ES-I3 (cell line): ENCODE data around the gene CCZ1B.
A peak's percentile ranks its signal among the peaks of the same experiment; 100 is the strongest.
"Not testable (repeated sequence)": the region's sequence is repeated elsewhere in the genome, so short reads cannot be mapped to it uniquely, and the experiment has no call there.

Experiments used
- H3K36me3 ChIP-seq: 2 replicates; pipeline ENCODE4 v1.6.1; 2013; ENCODE audit warnings: mild to moderate bottlenecking, low read length, control low read depth, moderate library complexity; ENCODE audit not compliant: insufficient read depth
- H3K4me1 ChIP-seq: 2 replicates; pipeline ENCODE4 v1.6.1; 2013; ENCODE audit warnings: mild to moderate bottlenecking, control low read depth, low read length; ENCODE audit not compliant: insufficient read depth
- H3K9ac ChIP-seq: 2 replicates; pipeline ENCODE4 v1.6.1; 2013; ENCODE audit warnings: low read depth, mild to moderate bottlenecking, low read length, moderate library complexity
- H3K9me3 ChIP-seq: 2 replicates; pipeline ENCODE4 v1.6.1; 2013; ENCODE audit warnings: mild to moderate bottlenecking, low read length, moderate library complexity; ENCODE audit not compliant: control insufficient read depth, insufficient read depth

CCZ1B gene

GRCh38 chr7:6826151-6826550 is at the start of gene CCZ1B:
TSS of gene CCZ1B (minus strand) at chr7:6826275. CDS start at chr7:6826197, 78 bp downstream.
- H3K4me1 ChIP-seq, H3K36me3 ChIP-seq, H3K9me3 ChIP-seq: not testable (repeated sequence)
- peak within 1 kb of the TSS; percentile 49; the same call in 1 of the 2 replicates for H3K9ac ChIP-seq

- not testable (repeated sequence) for H3K9me3 ChIP-seq, H3K36me3 ChIP-seq, H3K9ac ChIP-seq, H3K4me1 ChIP-seq
Measured at GRCh38 chr7:6875022-6875421, 48.9 kb upstream of the CCZ1B start.

DNA sequence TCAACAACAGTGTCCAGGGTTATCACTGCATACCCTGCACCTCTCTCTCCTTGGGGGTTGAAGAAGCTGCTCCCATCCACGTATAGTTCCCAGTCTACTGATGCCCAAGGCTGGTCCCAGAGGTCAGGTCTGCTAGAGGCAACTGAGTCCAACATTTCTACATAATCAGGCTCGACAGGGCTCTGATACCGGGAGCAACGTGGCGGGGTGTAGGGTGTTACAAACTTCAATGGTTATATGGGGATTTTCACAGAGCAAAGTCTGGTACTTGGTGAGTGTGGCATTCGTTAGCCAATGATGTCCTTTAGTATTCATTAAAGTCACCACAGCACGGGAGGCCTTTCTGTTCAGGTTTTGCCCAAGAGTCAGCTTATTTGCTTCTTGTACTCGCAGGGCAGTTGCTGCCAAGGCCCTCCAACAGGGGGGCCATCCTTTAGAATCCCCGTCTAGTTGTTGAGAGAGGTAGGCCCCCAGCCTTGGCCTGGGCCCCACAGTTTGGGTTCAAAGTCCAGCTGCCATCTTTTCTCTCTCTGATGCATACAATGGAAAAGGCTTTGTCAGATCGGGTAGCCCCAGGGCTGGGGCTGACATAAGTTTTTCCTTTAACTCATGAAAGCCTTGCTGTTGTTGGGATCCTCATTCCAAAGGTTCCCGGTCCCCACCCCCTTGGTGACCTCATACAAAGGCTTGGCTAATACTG is 46.3 kb upstream of the CCZ1B start:
- not testable (repeated sequence) for H3K36me3 ChIP-seq, H3K9me3 ChIP-seq, H3K4me1 ChIP-seq, H3K9ac ChIP-seq

GRCh38 chr7:6871421-6872144 is 45.5 kb upstream of the CCZ1B start:
- H3K9me3 ChIP-seq, H3K9ac ChIP-seq, H3K36me3 ChIP-seq, H3K4me1 ChIP-seq: not testable (repeated sequence)

GRCh38 chr7:6864751-6865150 is 38.7 kb upstream of the CCZ1B start:
- not testable (repeated sequence) for H3K9ac ChIP-seq, H3K4me1 ChIP-seq, H3K36me3 ChIP-seq

GRCh38 chr7:6864188-6864587 is 38.1 kb upstream of the CCZ1B start:
- H3K4me1 ChIP-seq, H3K9me3 ChIP-seq: not testable (repeated sequence)

More at GRCh38 chr7:6864751-6865150, 38.7 kb upstream of the CCZ1B start:
- H3K9me3 ChIP-seq, result not testable (repeated sequence)

GRCh38 chr7:6862876-6863275 is 36.8 kb upstream of the CCZ1B start:
- not testable (repeated sequence) for H3K9me3 ChIP-seq

More at GRCh38 chr7:6864188-6864587, 38.1 kb upstream of the CCZ1B start:
- H3K36me3 ChIP-seq, H3K9ac ChIP-seq: not testable (repeated sequence)

GRCh38 chr7:6857721-6858314 is 31.7 kb upstream of the CCZ1B start:
- not testable (repeated sequence) for H3K9me3 ChIP-seq, H3K36me3 ChIP-seq, H3K9ac ChIP-seq, H3K4me1 ChIP-seq

More at GRCh38 chr7:6862876-6863275, 36.8 kb upstream of the CCZ1B start:
- not testable (repeated sequence) for H3K9ac ChIP-seq, H3K36me3 ChIP-seq, H3K4me1 ChIP-seq

- not testable (repeated sequence) for H3K4me1 ChIP-seq, H3K9me3 ChIP-seq, H3K36me3 ChIP-seq
- peak overlapping the region; percentile 63; the same call in 1 of the 2 replicates for H3K9ac ChIP-seq
Measured at GRCh38 chr7:6855563-6856131, 29.6 kb upstream of the CCZ1B start.

DNA sequence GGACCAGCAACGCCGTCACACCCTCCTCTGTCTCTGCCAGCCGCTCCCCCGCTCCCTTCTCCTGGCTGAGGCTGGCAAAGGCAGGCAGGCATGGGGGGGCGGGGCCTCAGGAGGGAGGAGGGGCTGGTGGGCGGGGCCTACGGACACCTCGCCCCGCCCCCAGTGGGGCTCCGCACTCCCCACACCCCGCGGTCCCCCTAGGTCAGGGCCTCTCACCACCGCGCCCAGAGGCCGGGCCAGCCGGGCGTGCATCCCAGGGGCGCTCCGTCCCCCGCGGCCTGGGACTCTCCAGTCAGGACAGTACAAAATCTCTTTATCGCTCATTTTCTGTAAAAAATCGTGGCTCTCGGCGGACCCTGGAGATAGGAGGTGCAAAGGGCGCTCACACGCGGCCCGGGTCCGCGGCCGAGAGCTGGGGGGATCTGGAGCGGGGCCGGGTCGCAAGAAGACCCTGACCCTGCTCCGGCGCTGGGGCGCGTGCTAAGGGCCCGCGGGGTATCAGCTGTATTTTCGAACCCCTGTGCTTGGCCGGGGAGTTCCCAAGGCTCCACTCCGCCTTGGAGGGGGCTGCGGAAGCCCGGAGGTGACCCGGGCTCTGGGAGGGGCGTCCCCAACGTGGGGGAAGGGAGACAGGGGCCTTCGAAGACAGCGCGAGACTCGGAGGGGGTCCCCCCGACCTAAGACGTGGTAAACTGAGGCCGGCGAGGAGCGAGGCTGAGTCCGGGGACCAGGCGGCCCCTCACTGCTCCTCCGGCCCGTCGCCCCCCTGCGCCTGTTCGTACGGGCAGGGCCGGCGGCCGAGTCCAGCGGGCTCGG is 28.9 kb upstream of the CCZ1B start:
- not testable (repeated sequence) for H3K9me3 ChIP-seq, H3K4me1 ChIP-seq, H3K36me3 ChIP-seq
- H3K9ac ChIP-seq, result peak overlapping the region; percentile 63

DNA sequence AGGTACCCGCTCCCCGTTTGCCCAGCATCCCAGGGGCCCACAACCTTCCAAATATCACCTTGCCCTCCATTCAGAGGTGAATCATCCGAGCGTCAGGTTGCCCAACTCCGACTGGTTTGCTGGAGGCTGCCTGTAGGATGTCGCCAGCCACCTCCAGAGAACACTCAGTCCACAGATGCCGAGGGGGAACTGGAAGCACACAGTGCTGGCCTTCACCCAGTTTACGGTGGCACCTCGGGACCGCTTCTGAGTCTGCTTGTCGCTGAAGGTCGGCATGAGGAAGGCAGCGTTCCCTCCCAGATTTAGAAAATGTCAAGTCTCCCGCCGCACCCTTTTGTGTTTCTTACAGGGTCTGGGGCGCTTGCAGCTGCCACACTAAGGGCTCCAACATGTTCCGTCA is 27.6 kb upstream of the CCZ1B start:
- not testable (repeated sequence) for H3K9ac ChIP-seq, H3K9me3 ChIP-seq, H3K36me3 ChIP-seq, H3K4me1 ChIP-seq

GRCh38 chr7:6849127-6849526 is 23.1 kb upstream of the CCZ1B start:
- not testable (repeated sequence) for H3K9me3 ChIP-seq, H3K36me3 ChIP-seq, H3K4me1 ChIP-seq, H3K9ac ChIP-seq

DNA sequence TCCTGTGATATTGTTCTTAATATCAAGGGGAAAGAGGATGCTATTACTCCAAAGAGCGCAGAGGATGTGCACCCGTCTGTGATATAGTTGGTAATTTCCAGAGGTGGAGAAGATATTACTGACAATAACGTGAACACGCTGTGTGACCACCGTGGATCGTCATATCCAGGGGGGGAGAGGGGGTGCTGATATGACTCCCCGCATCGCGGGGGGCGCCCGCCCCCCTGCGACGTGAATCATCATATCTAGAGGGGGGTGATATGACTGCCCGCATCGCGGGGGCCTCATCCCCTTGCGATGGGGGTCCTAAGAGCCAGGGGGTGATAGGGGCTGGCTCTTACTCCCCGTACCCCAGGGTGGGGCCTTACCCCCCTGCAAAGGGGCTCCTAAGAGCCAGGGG is 21.7 kb upstream of the CCZ1B start:
- H3K4me1 ChIP-seq, result not testable (repeated sequence)

GRCh38 chr7:6845971-6846449 is 19.9 kb upstream of the CCZ1B start:
- not testable (repeated sequence) for H3K9me3 ChIP-seq, H3K9ac ChIP-seq, H3K36me3 ChIP-seq, H3K4me1 ChIP-seq

More for the DNA sequence above, 21.7 kb upstream of the CCZ1B start:
- H3K9ac ChIP-seq, H3K9me3 ChIP-seq, H3K36me3 ChIP-seq: not testable (repeated sequence)
